ENCODE results near the gene NSL1.

The NSL1 gene

DNA sequence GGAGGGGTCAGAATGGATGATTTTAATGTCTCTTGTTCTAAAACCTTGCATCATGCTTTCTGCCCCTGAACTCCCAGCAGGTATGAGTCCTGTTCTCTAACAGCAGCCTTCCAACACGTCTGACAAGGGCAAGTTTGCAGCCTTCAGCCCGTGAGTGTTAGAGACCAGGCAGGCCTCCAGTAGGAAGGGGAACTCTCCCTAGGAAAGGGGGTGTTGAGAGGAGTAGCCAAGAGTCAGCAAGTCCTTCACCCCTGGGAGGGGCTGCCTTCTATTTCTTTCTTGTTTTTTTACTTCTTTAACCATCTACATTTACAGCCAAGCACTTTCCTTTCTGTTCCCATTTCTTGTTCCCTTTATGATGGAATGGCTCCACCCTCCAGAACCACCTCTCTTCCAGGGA, 106.1 kb downstream of the NSL1 start:
- DNase-seq (ENCODE audit: low spot score): no peak

DNA sequence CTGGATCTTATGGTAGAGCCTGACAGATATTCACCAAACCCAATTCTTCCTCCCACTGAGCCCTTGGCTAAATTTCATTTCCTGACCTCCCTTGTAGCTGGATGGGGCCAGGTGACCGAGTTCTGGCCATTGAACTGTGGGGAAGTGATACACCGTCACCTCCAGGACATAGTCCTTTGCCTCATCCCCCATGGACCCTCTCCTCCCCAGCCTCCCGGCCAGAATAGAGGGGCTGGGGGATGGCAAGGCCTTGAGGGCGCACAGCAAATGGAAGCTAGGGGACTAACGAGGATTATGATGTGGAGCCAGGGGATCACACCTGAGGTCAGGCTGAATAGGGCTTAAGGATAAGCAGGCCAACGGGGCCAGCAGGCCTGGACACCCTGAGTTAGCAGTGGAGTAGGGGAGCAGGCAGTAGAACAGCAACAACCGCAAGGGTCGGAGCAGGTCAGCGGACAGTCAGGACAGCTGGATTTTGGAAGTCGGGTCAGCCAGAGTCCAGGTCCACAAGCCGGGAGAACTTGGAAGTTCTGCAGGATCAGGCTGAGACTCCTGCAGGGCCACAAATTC, 107.0 kb downstream of the NSL1 start:
- no peak for DNase-seq (ENCODE audit: low spot score)

DNA sequence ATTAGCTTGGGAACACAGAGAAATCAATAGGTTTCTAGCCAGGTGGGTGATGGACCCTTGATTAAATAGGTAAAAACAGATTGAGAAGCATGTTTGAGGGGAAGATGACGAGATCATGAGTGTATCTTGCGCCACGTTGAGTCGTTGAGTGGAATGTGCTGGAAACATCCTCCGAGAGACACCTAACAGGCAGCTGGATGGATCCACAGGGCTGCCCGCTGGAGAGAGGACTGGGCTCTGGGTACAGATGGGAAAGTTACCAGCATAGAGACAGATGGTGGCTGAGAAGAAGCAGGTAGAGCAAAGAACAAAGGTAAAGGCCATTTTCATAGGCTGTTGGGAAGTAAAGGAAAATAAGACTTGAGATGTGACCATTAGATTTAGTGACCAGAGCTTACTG, 107.5 kb downstream of the NSL1 start:
- DNase-seq (ENCODE audit: low spot score): no peak

DNA sequence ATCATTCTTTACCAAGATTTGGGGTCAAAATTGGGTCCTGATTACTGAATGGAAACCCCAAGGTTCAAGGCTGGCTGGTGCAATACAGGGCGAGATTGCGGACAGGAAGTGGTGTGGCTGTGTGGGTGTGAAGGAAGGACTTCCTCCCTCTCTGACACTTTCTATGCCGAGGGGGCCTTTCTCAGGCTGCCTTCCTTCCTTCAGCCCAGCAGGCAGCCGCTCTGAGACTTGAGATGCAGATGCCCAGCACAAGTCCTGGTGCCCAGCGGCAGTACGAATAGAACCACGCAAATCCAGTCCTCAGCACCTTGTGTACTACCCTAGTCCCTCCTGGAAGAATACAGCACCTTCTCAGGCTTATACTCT, 108.2 kb downstream of the NSL1 start:
- no peak for DNase-seq (ENCODE audit: low spot score)

DNA sequence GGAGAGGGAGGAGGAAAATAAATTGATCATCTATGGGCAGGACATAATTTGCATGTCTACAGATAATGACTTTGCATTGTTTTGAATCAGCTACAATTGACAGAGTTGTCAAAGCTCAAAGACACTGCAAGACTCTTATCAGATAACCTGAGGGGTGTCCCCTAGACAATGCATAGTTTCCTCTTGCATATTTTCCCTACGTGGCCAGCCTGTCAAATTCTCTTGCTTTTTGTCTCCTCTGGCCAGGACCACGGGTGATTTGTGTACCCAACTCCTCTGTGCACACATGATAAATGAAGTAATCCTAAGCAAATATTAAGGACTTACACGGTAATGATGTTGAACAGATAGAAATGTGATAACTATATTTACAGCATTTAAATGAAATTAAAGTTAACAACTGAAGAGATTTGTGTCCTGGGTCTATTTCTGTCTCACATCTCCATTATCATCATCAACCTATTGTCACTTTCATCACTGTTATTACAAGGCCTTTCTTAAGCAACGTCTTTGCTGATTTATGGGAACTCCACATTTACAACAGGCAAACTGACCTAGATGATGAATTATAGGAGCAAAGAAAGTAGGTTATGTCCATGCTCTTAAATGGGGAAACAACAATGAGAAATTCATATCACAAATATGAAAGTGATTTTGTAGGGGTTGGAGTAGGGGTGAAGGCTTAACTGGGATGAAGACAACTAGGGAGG, 110.7 kb downstream of the NSL1 start:
- DNase-seq (ENCODE audit: low spot score): no peak

DNA sequence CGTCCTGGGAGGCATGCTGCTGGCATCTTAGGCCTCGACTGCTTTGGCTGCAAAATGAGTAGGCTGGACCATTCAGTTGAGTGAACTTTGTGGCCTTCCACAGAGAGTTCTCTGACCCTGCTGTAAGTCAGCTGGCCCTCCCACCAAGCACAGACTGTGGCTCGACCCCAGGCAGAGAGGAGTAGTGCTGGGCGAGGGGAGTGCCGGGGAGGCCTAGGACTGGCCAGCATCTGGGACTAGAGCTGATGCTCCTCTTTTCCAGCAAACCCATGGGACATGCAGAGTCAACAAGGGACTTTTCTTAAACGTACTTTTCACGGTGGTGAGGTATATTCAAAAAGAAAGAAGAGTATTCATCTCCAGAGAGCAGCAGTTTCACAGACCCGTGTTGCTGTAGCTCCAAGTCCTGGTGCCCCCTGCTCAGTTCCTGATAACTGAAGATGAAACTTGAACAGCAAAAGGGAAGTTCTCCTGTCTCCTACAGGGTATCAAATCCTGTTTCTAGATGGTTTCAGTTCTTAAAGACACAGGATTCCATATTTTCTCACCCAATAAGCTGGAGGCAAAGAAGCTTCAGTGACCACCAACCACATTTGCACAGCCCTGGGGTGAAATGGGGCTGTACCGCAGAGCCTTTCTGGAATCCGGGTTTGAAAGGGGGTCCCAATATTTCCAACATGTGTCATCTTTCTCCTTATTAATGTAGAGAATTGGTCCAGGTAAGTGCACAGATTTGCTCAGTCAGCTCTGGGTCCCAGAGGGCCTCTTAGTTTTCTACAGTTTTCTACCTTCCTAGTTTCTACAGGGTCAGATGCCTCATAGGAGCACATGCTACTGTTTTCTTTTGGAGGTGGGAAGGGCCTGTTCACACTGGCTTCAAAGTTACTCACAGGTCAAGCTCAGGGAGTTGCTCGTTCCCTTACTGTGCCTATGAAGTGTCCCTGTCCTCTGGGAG, 112.8 kb downstream of the NSL1 start:
- DNase-seq (ENCODE audit: low spot score): no peak

DNA sequence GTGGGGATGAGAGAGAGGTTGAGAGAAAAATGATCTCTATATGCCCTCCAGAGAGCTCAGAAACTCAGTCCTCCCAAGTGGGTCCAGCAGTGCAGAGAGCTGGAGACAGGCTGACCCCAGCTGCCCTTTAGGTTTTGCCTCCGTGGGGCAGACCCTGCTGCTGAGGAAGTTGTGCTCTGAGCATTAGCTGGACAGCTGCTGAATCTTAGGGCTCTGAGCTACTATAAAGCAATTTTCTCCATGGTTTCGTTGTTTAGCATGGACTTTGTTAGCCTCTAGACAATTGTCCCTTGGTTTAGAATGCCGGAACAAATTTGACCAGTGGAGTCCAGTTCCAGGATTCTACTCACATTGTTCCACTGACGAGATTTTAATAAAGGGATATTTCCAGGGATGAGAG, 114.0 kb downstream of the NSL1 start:
- no peak for DNase-seq (ENCODE audit: low spot score)

DNA sequence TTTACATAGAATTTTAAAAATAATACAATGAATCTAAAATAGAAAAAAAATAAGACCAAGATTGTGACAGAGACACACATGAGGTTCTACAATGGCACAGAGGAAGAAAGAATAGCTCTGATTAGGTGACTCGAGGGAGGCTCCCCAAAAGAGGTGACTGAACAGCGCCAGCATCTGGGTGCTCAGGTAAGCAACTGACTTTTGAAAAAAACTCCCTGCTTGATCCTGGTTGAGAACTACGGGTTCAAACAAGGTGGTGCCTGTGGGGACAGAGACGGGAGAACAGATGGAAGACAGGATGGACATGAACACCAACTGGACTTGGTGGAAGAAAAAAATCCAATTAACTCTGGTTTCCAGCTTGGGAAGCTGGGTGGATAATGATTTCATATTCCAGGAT, 114.4 kb downstream of the NSL1 start:
- DNase-seq (ENCODE audit: low spot score): no peak
